Right cardiac atrium (tissue), 5 donors: ENCODE results near the gene PPFIBP2. TPM values are rescaled to one million over a fixed set of nuclear protein-coding genes. Genes with fewer than 3 reads are reported as not detected.
A peak's percentile ranks its signal among the peaks of the same experiment; 100 is the strongest.

Source experiments
- ATAC-seq, 2 donors: fragments of 200-7000 bp; cut with Tn5 transposase; one replicate each; pipeline versions ENCODE4 v1.8.0 to v1.9.1; 2020; ENCODE audit warnings: moderate library complexity in 2 of 2, mild to moderate bottlenecking in 1 of 2
- DNase-seq, 3 donors: peaks; one replicate each; pipeline ENCODE4 v3.0.0-alpha.2; 2020
- H3K27ac ChIP-seq: one replicate; pipeline ENCODE4 v1.5.1; 2013; ENCODE audit warnings: mild to moderate bottlenecking, low read length, control low read depth, moderate library complexity
- H3K27me3 ChIP-seq: one replicate; pipeline ENCODE4 v1.6.1; 2013; ENCODE audit not compliant: control insufficient read depth, insufficient read depth
- H3K4me1 ChIP-seq: one replicate; pipeline ENCODE4 v1.6.1; 2013; ENCODE audit warnings: low read length; ENCODE audit not compliant: control insufficient read depth, insufficient read depth
- H3K4me3 ChIP-seq: one replicate; pipeline ENCODE4 v1.5.1; 2013; ENCODE audit warnings: low read length, control low read depth
- H3K9me3 ChIP-seq: one replicate; pipeline ENCODE4 v1.6.1; 2013; ENCODE audit warnings: low read length; ENCODE audit not compliant: control insufficient read depth
- WGBS: extraction: QIAGEN DNeasy Blood & Tissue Kit; methylation state at CpG from one replicate; pipeline ENCODE4 v1.1.7; 2013; 5-methylcytosine and 5-hydroxymethylcytosine counted together
- intact Hi-C, 4 donors: fragments of 100-400 bp; cut with DNase I; formaldehyde crosslinking; loops; one replicate each; pipeline versions ENCODE4 v1.11.0 to v1.14.0; 2022 to 2023
- polyA plus RNA-seq: library from polyadenylated mRNA; stranded (reverse); fragments of 200-250 nt; gene quantifications from one replicate; pipeline ENCODE4 v1.2.3, GENCODE V29; 2013
- total RNA-seq, 4 donors: library from RNA; stranded (reverse); fragmentation: NEBNext Ultra II Directional; extraction: Animal tissue kit (Norgen Biotek cat#: 25700); gene quantifications; one replicate each; pipeline ENCODE4 v1.2.1, GENCODE V29; 2021
- donor health status: healthy with polysubstance abuse.
- donor health status: DM: no; HTN: yes; CAD: no.
- donor health status: DM: no; HTN: no; CAD: no.
- donor health status: DM: no; HTN: yes; CAD: no; lungs with severe emphysema.
- donor health status: DM: yes; HTN: yes; CAD: no.

The PPFIBP2 gene
- total and polyA plus RNA-seq, 5 donors: 13.7 to 45.3 (median 25.0) TPM

GRCh38 chr11:7670641-7671040, 156.8 kb downstream of the PPFIBP2 start:
- WGBS: 76% methylated on average over 4 of the region's 4 CpGs
- H3K27ac ChIP-seq: no peak overlapping the region

GRCh38 chr11:7671347-7672215, 157.8 kb downstream of the PPFIBP2 start:
- Histone ChIP-seq H3K27me3 (no peaks in the 10 kb centered on the region), H3K4me1 (peaks cover 4% of the 10 kb centered on the region), H3K4me3 (no peak overlapping the region), H3K27ac (no peak overlapping the region), H3K9me3 (no peaks in the 10 kb centered on the region)
- intact Hi-C loops: no loop called here
- 82% methylated on average over 10 of the region's 10 CpGs for WGBS
- no peak for ATAC-seq
- no peak for DNase-seq

More at GRCh38 chr11:7670641-7671040, 156.8 kb downstream of the PPFIBP2 start:
- H3K4me1 ChIP-seq: peaks cover 4% of the 10 kb centered on the region
- H3K4me3 ChIP-seq: no peak overlapping the region
- DNase-seq: no peak
- H3K9me3 ChIP-seq: no peaks in the 10 kb centered on the region
- intact Hi-C loops: no loop called here
- no peak for ATAC-seq
- H3K27me3 ChIP-seq: no peaks in the 10 kb centered on the region

- WGBS: 88% methylated on average over 16 of the region's 16 CpGs
Measured at GRCh38 chr11:7672276-7672959, 158.6 kb downstream of the PPFIBP2 start.

GRCh38 chr11:7672960-7673723, 159.3 kb downstream of the PPFIBP2 start, which contains the start of gene CYB5R2:
Gene CYB5R2, minus strand, starts transcription at chr11:7673500. Its CDS starts 675 bp downstream, at chr11:7672825.
- DNase-seq: peak; percentile 78 to 90 (median 90)
- peak; percentile 92 to 93 for ATAC-seq
- H3K27me3 ChIP-seq: no peaks in the 10 kb centered on the region
- peaks cover 4% of the 10 kb centered on the region for H3K4me1 ChIP-seq
- intact Hi-C loops: no loop called here
- no peaks in the 10 kb centered on the region for H3K9me3 ChIP-seq
- no peak within 1 kb of the TSS for H3K27ac ChIP-seq
- peak within 1 kb of the TSS; percentile 53 for H3K4me3 ChIP-seq
- WGBS: 8% methylated on average over 40 of the region's 40 CpGs

More at GRCh38 chr11:7672276-7672959, 158.6 kb downstream of the PPFIBP2 start:
- Histone ChIP-seq H3K27ac (no peak overlapping the region), H3K27me3 (no peaks in the 10 kb centered on the region), H3K4me1 (peaks cover 4% of the 10 kb centered on the region), H3K9me3 (no peaks in the 10 kb centered on the region), H3K4me3 (no peak overlapping the region)
- ATAC-seq (peak in 1 of 2 donors; percentile 5), DNase-seq (no peak)
- intact Hi-C loops: no loop called here

GRCh38 chr11:7673724-7674434, 160.1 kb downstream of the PPFIBP2 start:
- Histone ChIP-seq H3K27ac (no peak overlapping the region), H3K4me1 (peaks cover 4% of the 10 kb centered on the region), H3K9me3 (no peaks in the 10 kb centered on the region), H3K27me3 (no peaks in the 10 kb centered on the region), H3K4me3 (peak overlapping the region; percentile 53)
- DNase-seq (peak; percentile 44 to 77 (median 68)), ATAC-seq (peak; percentile 68 to 70)
- WGBS: 4% methylated on average over 72 of the region's 72 CpGs
- intact Hi-C loops: no loop called here

- H3K27ac ChIP-seq: no peak overlapping the region
- WGBS: 98% methylated on average over 3 of the region's 3 CpGs
- no peaks in the 10 kb centered on the region for H3K27me3 ChIP-seq
- no peak overlapping the region for H3K4me3 ChIP-seq
- intact Hi-C loops: no loop called here
- no peaks in the 10 kb centered on the region for H3K9me3 ChIP-seq
- H3K4me1 ChIP-seq: peaks cover 4% of the 10 kb centered on the region
- ATAC-seq (no peak), DNase-seq (no peak)
Measured at GRCh38 chr11:7675631-7676030, 161.8 kb downstream of the PPFIBP2 start.

GRCh38 chr11:7677071-7677470, 163.3 kb downstream of the PPFIBP2 start:
- Histone ChIP-seq H3K4me1 (peaks cover 4% of the 10 kb centered on the region), H3K9me3 (no peaks in the 10 kb centered on the region), H3K27ac (no peak overlapping the region), H3K4me3 (no peak overlapping the region), H3K27me3 (no peaks in the 10 kb centered on the region)
- intact Hi-C loops: no loop called here
- no peak for DNase-seq
- 76% methylated on average over 5 of the region's 5 CpGs for WGBS
- no peak for ATAC-seq

GRCh38 chr11:7677796-7678201, 164.0 kb downstream of the PPFIBP2 start:
- H3K27ac ChIP-seq: no peak overlapping the region
- WGBS: 38% methylated on average over 4 of the region's 4 CpGs
- no peak for DNase-seq
- H3K4me3 ChIP-seq: no peak overlapping the region
- H3K4me1 ChIP-seq: peaks cover 2% of the 10 kb centered on the region
- no peaks in the 10 kb centered on the region for H3K27me3 ChIP-seq
- no peak for ATAC-seq
- intact Hi-C loops: no loop called here
- H3K9me3 ChIP-seq: no peaks in the 10 kb centered on the region

GRCh38 chr11:7683571-7683970, 169.8 kb downstream of the PPFIBP2 start:
- 72% methylated on average over 2 of the region's 2 CpGs for whole genome bisulfite sequencing
- ATAC-seq (no peak), DNase-seq (no peak)
- Histone ChIP-seq H3K27ac (no peak overlapping the region), H3K27me3 (peaks cover 2% of the 10 kb centered on the region), H3K4me1 (no peaks in the 10 kb centered on the region), H3K9me3 (no peaks in the 10 kb centered on the region), H3K4me3 (no peak overlapping the region)
- intact Hi-C loops: loop anchor here in 2 of 4 donors (10.0 kb wide), 1 partner anchor 589 kb away; no protein-coding TSS in a partner anchor

GRCh38 chr11:7686761-7687160, 173.0 kb downstream of the PPFIBP2 start:
- H3K4me3 ChIP-seq: no peak overlapping the region
- WGBS: 83% methylated on average over 4 of the region's 4 CpGs
- H3K9me3 ChIP-seq: no peaks in the 10 kb centered on the region
- H3K4me1 ChIP-seq: no peaks in the 10 kb centered on the region
- H3K27me3 ChIP-seq: peaks cover 2% of the 10 kb centered on the region
- intact Hi-C loops: loop anchor here in 2 of 4 donors (10.0 kb wide), 1 partner anchor 592 kb away; no protein-coding TSS in a partner anchor
- ATAC-seq (no peak), DNase-seq (no peak)
- no peak overlapping the region for H3K27ac ChIP-seq
